DND-41 (cell line): ENCODE results near the gene PSMA5.

ENCODE experiments used
- ATAC-seq: fragments of 200-7000 bp; cut with Tn5 transposase; 3 replicates; pipeline ENCODE4 v1.9.1; 2021; ENCODE audit warnings: low read depth; ENCODE audit not compliant: insufficient read depth
- DNase-seq: peaks from one replicate; pipeline ENCODE4 v3.0.0-alpha.2; 2020
- H2AFZ ChIP-seq: 2 replicates; pipeline ENCODE4 v1.6.0; 2012; ENCODE audit warnings: low read depth, low read length
- H3K27ac ChIP-seq: 2 replicates; pipeline ENCODE4 v1.5.1; 2012; ENCODE audit warnings: low read length, inconsistent platforms
- H3K27me3 ChIP-seq: fragments of 200-600 bp; sonication (generic); 2 replicates; pipeline ENCODE4 v1.6.0; 2012; ENCODE audit warnings: low read length, mild to moderate bottlenecking, inconsistent platforms; ENCODE audit not compliant: insufficient read depth, poor library complexity
- H3K36me3 ChIP-seq: 2 replicates; pipeline ENCODE4 v1.5.1; 2012; ENCODE audit warnings: low read length, inconsistent platforms; ENCODE audit not compliant: insufficient read depth
- H3K4me1 ChIP-seq: 2 replicates; pipeline ENCODE4 v1.5.1; 2012; ENCODE audit warnings: mild to moderate bottlenecking, low read length; ENCODE audit not compliant: insufficient read depth
- H3K4me2 ChIP-seq: 2 replicates; pipeline ENCODE4 v1.6.0; 2012; ENCODE audit warnings: mild to moderate bottlenecking, moderate library complexity, low read length, inconsistent platforms; ENCODE audit not compliant: insufficient read depth
- H3K4me3 ChIP-seq, 2 experiments: fragments of 200-600 bp in 1 of 2; shearing (Covaris generic) in 1 of 2; 2 replicates each; pipeline ENCODE4 v1.5.1; 2012 to 2016; ENCODE audit warnings: inconsistent platforms in 2 of 2, low read length in 2 of 2, mild to moderate bottlenecking in 2 of 2, low read depth in 1 of 2, moderate library complexity in 1 of 2
- H3K79me2 ChIP-seq: 2 replicates; pipeline ENCODE4 v1.6.0; 2012; ENCODE audit warnings: low read length, inconsistent platforms; ENCODE audit not compliant: insufficient read depth
- H3K9ac ChIP-seq: 2 replicates; pipeline ENCODE4 v1.6.0; 2012; ENCODE audit warnings: low read depth, mild to moderate bottlenecking, inconsistent platforms, low read length, moderate library complexity
- H3K9me3 ChIP-seq: 2 replicates; pipeline ENCODE4 v1.5.1; 2012; ENCODE audit warnings: low read length, moderate library complexity, mild to moderate bottlenecking, inconsistent platforms; ENCODE audit not compliant: insufficient read depth, severe bottlenecking
- H4K20me1 ChIP-seq: 2 replicates; pipeline ENCODE4 v1.6.0; 2012; ENCODE audit warnings: low read length; ENCODE audit not compliant: insufficient read depth
- EZH2 ChIP-seq: IDR thresholded peaks from 3 replicates; pipeline ENCODE4 v1.6.1; 2012; ENCODE audit warnings: borderline replicate concordance, low read depth, mild to moderate bottlenecking, moderate library complexity, low read length, inconsistent platforms; ENCODE audit not compliant: severe bottlenecking
- TF ChIP-seq, protein P1 (sequence below): IDR thresholded peaks from 2 replicates; pipeline ENCODE4 v1.5.1; 2012; ENCODE audit warnings: borderline replicate concordance, low read length, moderate library complexity, mild to moderate bottlenecking; ENCODE audit not compliant: poor library complexity, severe bottlenecking; ENCODE audit errors: extremely low read depth

PSMA5 gene

GRCh38 chr1:109472779-109473178 lies 46.5 kb upstream of the PSMA5 start:
- Histone ChIP-seq H3K9ac (no peak overlapping the region), H3K79me2 (no peaks in the 10 kb centered on the region), H3K4me1 (no peaks in the 10 kb centered on the region), H3K27ac (no peak overlapping the region), H3K4me2 (no peak overlapping the region), H2AFZ (no peak overlapping the region), H3K27me3 (peaks cover 16% of the 10 kb centered on the region), H3K4me3 (no peak overlapping the region), H3K9me3 (no peaks in the 10 kb centered on the region), H4K20me1 (no peaks in the 10 kb centered on the region), H3K36me3 (no peaks in the 10 kb centered on the region)
- DNase-seq: no peak
- ATAC-seq: no peak
- no peak for TF ChIP-seq EZH2
- TF ChIP-seq, protein P1, sequence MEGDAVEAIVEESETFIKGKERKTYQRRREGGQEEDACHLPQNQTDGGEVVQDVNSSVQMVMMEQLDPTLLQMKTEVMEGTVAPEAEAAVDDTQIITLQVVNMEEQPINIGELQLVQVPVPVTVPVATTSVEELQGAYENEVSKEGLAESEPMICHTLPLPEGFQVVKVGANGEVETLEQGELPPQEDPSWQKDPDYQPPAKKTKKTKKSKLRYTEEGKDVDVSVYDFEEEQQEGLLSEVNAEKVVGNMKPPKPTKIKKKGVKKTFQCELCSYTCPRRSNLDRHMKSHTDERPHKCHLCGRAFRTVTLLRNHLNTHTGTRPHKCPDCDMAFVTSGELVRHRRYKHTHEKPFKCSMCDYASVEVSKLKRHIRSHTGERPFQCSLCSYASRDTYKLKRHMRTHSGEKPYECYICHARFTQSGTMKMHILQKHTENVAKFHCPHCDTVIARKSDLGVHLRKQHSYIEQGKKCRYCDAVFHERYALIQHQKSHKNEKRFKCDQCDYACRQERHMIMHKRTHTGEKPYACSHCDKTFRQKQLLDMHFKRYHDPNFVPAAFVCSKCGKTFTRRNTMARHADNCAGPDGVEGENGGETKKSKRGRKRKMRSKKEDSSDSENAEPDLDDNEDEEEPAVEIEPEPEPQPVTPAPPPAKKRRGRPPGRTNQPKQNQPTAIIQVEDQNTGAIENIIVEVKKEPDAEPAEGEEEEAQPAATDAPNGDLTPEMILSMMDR: no peak

DNA sequence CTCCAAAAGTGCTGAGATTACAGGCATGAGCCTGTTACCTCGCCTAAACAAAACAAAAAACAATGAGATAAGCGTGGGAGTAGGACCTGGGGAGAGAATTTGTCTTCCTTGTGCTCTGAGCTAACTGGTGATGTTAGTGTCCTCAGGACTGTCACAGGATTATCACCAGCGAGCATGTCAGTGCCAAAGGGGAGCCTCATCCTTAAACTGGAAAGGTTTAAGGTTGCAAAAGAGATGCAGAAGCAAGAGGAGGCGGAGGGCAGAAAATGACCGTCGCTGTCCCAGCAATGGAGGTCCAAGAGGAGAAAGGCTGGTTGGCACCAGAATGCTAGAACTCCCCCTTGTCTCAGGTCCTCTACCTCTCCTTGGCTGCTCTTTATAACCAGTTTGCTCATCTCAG lies 44.0 kb upstream of the PSMA5 start:
- peaks cover 10% of the 10 kb centered on the region for H3K27me3 ChIP-seq
- no peaks in the 10 kb centered on the region for H3K4me1 ChIP-seq
- DNase-seq (no peak), ATAC-seq (no peak)
- H3K9ac ChIP-seq: no peak overlapping the region
- no peak overlapping the region for H3K4me2 ChIP-seq
- H3K79me2 ChIP-seq: no peaks in the 10 kb centered on the region
- H3K9me3 ChIP-seq: no peaks in the 10 kb centered on the region
- H2AFZ ChIP-seq: no peak overlapping the region
- H3K4me3 ChIP-seq: no peak overlapping the region
- no peaks in the 10 kb centered on the region for H4K20me1 ChIP-seq
- TF ChIP-seq, protein P1: no peak
- TF ChIP-seq EZH2: no peak
- no peak overlapping the region for H3K27ac ChIP-seq
- H3K36me3 ChIP-seq: no peaks in the 10 kb centered on the region

DNA sequence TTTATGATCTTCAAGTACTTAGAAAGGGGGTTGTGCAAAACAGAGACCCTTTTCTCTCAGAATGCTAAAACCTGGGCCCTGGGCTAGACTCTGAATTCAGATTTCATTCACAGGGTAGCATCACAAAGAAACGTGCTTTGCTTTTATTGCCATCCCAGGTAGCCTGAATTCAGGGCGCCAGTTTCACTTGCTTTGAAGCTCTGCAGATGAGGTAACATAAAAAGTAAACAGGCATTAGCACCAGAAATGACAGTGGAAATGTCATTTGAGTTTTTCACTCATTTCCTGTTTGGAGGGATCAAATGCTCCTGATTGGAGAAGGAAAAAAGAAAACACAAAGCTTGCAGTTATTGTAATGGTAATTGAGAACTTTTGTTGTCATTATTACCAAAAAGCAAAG lies 42.7 kb upstream of the PSMA5 start:
- H3K9me3 ChIP-seq: no peaks in the 10 kb centered on the region
- H3K27me3 ChIP-seq: peaks cover 10% of the 10 kb centered on the region
- DNase-seq (no peak), ATAC-seq (no peak)
- H3K9ac ChIP-seq: no peak overlapping the region
- TF ChIP-seq EZH2: no peak
- TF ChIP-seq, protein P1: no peak
- H3K79me2 ChIP-seq: no peaks in the 10 kb centered on the region
- H3K36me3 ChIP-seq: no peaks in the 10 kb centered on the region
- no peak overlapping the region for H3K4me2 ChIP-seq
- no peak overlapping the region for H3K27ac ChIP-seq
- H2AFZ ChIP-seq: no peak overlapping the region
- H3K4me1 ChIP-seq: no peaks in the 10 kb centered on the region
- no peak overlapping the region for H3K4me3 ChIP-seq
- no peaks in the 10 kb centered on the region for H4K20me1 ChIP-seq

DNA sequence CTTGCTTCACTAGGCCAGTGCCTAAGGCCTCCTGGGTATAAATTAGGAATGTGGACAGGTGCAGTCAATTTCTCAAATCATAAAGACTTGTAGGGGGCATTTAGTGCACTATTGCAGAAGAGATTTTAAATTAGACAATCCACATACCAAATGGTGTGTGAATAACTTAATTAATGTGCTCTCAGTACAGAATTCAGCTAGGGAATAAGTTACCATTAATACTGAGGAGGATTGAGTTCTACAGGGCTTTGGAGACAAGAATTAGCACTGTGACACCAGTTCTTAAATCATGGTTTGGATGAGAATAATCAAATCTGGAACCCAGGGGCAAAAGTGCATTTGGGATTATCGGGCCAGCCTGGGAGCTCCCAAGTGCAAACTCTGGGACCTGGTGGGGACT lies 41.8 kb upstream of the PSMA5 start:
- Histone ChIP-seq H3K4me1 (no peaks in the 10 kb centered on the region), H2AFZ (no peak overlapping the region), H3K9ac (no peak overlapping the region), H3K27ac (no peak overlapping the region), H3K9me3 (no peaks in the 10 kb centered on the region), H4K20me1 (no peaks in the 10 kb centered on the region), H3K4me3 (no peak overlapping the region), H3K4me2 (no peak overlapping the region), H3K36me3 (no peaks in the 10 kb centered on the region), H3K27me3 (peaks cover 15% of the 10 kb centered on the region), H3K79me2 (no peaks in the 10 kb centered on the region)
- TF ChIP-seq EZH2: no peak
- TF ChIP-seq, protein P1: no peak
- DNase-seq (no peak), ATAC-seq (no peak)
